HG03108 (cell line): ENCODE data around the gene SLTM.
"Not testable (repeated sequence)": the region's sequence is repeated elsewhere in the genome, so short reads cannot be mapped to it uniquely, and the experiment has no call there.

Experiments
- ATAC-seq: cut with Tn5 transposase; IDR thresholded peaks from one replicate; pipeline ENCODE4 v1.9.1; 2021; ENCODE audit warnings: moderate library complexity; ENCODE audit not compliant: unreplicated experiment

SLTM gene

DNA sequence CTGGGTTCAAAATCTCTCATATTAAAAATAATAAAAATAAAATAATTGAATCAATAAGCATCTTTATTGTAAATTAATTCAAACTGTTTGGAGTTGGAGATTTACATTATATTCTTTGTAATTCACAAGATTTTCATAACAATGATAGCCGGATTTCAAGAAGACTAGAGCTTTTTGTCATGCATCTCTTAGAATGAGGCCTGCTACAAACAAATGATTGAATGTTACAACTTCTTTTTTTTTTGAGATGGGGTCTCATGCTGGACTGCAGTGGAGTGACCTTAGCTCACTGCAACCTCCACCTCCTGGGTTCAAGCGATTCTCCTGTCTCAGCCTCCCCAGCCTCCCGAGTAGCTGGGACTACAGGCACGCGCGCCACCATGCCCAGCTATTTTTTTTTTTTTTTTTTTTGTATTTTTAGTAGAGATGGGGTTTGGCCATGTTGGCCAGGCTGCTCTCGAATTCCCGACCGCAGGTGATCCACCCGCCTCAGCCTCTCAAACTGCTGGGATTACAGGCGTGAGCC lies 3.5 kb downstream of the SLTM start:
- no peak for ATAC-seq

DNA sequence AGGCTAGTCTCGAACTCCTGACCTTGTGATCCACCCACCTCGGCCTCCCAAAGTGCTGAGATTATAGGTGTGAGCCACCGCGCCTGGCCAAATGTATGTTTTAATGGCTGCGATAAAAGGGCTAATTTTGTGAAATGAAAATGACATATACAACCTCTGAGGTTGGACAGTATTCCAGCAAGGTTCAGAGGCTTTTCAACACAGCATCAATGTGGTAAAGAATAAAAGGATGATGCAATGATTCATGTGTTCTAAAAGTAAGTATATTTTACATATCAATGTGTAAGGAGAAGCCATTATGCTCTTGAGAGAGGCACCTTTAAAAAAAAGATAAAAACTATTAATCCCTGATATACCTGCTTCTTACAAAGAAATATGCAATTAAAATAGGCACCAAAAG lies 6.7 kb downstream of the SLTM start:
- no peak for ATAC-seq

DNA sequence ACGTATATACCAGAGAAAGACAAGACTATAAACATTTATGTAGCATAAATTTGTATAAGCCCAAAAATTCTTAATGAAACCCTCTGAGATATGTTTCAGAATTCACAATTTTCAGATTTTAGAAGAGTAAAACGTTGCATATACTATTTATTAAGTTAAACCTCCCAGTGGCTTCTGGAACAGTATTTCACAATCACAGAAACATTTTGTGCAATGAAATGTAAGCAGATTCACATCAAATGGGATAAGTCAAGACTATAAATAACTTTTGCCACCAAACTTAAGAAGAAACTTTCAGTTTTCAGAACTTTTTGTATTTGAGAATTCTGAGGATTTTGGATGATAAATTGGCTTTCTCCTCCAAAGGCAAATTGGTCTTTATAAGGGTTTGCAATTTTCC lies 9.2 kb downstream of the SLTM start:
- no peak for ATAC-seq

DNA sequence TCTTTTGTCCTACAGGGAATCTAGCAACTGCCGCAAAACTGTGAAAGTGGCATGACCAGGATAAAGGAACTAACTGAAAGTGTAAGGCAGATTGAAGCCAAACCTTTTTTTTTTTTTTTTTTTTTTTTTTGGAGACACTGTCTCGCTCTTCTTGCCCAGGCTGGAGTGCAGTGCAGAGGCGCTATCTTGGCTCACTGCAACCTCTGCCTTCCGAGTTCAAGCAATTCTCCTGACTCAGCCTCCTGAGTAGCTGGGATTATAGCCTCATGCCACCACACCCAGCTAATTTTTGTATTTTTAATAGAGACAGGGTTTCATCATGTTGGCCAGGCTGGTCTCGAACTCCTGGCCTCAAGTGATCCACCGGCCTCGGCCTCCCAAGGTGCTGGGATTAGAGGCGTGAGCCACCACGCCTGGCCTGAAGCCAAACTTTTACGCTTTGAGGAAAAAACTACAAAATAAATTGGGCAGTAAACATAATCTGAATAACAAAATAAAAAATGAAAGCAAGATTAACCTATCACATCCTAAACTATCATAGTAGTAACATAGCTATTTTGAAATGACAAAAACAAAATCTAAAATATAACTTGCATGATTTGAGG lies 9.7 kb downstream of the SLTM start:
- ATAC-seq, result no peak

DNA sequence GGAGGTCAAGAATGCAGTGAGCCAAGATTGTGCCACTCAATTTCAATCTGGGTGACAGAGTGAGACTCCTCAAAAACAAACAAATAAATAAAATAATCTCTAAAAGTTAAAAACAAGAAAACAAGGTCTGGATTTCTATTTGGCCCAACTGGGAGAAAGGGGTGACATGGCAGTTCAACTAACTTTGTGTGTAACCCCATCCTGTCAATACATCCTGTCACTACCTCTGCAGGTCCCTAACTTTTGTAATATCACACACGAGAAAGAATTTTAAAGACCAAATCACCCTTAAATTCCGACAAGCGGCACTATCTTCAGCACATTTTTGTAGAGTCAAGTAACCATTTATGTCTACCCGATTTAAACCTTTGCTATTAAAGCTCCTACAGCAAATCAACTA lies 10.2 kb downstream of the SLTM start:
- no peak for ATAC-seq

DNA sequence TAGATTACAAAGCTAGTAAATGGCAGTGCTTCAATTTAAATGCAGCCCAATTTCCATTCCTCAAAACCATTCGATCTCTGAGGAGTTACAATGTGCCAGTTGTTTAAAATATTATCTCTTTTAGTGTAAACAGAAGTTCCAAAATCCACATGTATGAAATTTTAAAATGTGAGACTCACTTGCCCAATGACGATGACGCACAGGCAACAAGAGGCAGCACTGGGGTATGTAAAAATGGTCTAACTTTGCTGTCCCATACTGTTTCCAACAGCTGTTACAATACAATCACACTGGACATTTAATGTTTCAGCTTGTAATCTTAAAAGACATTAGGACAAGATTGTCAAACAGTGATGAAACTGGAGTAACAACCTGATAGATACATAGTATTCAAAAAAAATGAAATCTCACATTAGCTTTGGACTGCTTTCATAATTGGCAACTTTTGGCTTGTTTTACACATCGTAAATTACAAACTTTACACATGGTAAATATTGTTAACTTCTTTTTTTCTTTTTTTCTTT lies 12.2 kb downstream of the SLTM start:
- no peak for ATAC-seq

DNA sequence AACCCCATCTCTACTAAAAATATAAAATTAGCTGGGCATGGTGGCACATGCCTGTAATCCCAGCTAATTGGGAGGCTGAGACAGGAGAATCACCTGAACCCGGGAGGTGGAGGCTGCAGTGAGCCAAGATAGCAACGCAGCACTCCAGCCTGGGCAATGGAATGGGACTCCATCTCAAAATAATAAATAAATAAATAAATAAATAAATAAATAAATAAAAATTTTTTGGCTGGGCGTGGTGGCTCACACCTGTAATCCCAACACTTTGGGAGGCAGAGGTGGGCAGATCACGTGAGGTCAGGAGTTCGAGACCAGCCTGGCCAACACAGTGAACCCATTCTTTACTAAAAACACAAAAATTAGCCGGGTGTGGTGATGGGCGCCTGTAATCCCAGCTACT lies 13.0 kb downstream of the SLTM start:
- not testable (repeated sequence) for ATAC-seq

DNA sequence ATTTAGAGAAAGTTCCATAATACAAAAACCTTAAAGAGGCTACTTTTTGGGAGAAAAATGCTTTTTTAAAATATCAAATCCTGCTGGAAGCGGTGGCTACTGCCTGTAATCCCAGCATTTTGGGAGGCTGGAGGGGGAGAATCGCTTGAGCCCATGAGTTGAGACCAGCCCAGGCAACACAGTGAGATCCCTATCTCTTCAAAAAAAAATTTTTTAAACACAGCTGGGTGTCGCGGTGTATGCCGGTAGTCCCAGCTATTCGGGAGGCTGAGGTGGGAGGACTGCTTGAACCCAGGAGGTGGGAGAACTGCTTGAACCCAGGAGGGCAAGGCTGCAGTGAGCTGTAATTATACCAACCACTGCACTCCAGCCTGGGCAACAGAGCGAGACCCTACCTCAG lies 14.2 kb downstream of the SLTM start:
- ATAC-seq, result no peak

DNA sequence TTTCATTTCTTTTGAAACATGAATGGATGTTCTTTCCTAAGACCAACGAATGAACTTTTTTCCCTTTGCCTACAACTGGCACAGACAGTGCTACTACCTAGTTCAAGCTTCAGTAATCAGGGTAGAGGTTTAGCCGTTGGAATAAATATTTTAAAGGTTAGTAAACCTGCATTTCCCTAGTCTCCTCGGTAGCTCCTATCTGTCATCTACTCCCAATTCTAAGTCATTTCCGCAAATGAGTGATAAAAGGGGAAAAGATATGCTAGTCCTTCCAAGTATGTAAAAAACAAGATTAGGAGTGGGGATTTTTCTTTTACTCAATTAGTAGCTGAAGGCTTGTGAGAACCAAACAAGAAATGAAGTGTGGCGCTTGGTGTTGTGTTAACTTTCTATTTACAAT lies 15.2 kb downstream of the SLTM start:
- ATAC-seq, result no peak

DNA sequence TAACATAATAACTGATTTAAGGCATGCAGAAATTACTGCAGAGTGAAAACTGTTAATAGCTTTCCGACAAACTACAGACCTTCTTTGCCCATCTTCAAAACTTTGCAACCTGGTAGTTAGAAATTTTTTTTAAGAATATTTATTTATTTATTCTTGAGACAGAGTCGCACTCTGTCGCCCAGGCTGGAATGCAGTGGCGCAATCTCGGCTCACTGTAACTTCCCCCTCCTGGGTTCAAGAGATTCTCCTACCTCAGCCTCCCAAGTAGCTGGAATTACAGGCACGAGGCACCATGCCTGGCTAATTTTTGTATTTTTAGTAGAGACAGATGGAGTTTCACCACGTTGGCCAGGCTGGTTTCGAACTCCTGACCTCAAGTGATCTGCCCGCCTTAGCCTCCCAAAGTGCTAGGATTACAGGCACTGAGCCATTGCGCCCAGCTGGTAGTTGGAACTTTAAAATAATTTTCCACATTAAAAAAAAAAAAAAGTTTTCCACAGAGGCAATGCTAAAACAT lies 15.8 kb downstream of the SLTM start:
- ATAC-seq, result not testable (repeated sequence)

DNA sequence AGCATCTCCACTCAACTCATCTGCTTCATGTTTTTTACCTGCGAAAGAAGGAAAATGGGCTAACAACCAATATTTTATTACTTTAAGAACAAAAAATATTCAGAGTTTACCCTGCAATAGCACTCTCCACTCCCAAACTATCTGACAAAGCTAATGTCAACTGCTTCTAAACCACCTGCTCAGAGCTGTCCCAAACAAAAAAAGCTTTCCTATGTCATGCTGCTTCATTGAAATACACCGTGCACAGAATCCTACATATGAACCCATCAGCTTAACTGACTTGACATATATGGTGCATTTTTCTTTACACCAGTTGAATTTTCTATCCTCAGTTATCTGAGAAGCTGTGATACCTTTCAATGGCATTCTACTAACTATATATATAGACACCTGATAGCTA lies 16.5 kb downstream of the SLTM start:
- ATAC-seq, result no peak

DNA sequence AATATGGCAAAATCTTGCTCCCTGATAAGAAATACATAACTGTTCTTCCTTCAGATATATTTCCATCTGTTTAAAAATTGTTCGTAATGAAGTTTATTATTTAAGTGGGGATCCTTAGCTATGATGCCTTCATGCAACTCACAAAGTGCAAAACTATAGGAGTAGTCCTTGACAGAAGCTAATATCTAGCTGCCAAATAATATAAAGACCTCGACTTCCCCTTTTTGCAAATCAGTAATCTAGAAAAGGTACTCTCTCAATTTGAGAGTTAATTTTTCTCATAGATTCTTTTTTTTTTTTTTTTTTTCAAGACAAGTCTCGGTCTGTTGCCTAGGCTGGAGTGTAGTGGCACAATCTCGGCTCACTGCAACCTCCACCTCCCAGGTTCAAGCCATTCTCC lies 23.0 kb downstream of the SLTM start:
- ATAC-seq, result no peak

DNA sequence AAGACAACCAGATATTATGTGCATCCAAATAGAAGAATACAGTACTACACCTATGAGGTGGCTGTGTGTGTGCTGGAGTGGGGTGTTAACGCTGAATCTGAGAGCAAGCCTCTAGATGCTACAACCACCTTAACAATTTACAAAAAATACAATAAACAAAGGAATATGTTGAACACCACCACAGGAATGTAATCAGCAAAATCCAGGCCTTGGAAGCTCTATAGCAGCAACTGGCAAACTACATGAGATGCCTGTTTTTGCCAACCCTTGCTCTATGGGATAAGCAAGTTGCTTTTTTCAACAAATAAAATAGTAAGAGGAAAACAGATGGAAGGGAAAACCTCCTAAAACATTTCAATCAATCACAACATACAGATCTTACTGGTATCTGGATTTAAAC lies 23.9 kb downstream of the SLTM start:
- ATAC-seq, result no peak

DNA sequence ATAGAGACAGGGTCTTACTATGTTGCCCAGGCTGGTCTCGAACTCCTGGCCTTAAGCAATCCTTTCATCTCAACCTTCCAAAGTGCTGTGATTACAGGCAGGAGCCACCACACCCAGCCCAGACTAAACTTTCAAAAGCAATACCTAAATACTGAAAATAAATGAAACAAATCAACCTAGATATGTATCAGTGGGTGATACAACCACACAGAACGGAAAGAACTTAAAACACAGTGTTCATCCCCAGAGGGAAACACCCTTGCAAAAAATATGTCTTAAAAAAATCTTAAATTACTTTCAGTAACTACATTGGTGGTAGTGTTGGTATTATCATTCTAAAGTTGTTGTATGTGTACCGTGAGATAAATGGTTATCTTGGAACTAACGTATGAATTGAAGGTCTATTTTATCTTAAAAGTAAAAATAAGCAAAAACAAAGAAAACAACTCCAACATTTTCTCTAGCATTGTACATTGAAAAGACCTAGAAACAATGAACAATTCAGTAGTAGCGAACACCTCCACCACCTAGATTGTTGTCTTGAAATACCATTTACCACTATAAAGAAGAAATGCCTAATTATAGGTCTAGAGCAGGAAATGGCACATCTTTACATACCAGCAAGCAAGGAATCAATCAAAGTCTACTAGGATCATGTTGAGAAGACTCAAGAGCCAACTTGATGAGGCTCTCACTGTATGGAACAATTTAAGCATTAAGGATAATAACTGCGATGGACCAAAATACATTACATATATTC lies 24.7 kb downstream of the SLTM start:
- no peak for ATAC-seq

DNA sequence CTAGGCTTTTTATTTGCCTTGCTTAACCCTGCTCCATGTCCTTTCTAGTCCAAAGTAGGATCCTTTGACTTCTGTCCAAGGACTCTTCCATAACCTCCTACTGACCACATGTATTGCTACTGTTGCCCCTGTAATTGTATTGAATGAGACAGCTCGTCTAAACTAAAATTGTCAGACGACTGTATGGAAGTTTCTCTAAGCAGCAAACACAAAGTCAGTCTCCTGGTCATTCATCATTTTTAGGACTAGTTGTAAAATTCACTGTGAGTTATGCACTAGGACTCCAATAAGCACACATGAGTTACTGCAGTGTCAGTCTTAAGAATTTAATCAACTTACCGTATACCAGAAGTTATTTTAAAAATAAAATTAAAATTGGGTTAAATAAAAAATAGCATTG lies 32.8 kb downstream of the SLTM start:
- ATAC-seq, result no peak

DNA sequence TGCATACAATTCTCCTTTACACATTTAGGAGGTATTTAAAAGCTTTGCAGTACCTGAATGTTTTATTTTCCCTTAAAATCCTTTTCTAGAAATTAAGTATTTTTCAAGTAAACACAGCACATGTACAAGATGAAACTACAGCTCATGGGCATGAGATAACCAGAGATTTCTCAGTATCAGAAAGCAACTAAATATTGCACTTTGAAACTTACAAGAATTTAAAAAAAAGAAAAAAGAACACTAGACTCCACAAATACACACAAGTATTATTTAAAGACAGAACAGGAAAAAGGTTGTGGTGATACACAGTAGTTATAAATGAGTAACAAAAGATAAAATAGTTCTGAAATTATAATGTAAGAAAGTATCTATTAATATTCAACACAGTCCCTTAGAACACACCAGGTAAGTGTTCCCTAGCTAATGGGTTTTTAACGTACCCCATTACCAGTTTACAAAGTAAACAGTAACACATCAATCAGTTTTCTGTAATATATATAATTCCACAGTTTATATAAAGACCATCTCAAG lies 35.3 kb downstream of the SLTM start:
- no peak for ATAC-seq

DNA sequence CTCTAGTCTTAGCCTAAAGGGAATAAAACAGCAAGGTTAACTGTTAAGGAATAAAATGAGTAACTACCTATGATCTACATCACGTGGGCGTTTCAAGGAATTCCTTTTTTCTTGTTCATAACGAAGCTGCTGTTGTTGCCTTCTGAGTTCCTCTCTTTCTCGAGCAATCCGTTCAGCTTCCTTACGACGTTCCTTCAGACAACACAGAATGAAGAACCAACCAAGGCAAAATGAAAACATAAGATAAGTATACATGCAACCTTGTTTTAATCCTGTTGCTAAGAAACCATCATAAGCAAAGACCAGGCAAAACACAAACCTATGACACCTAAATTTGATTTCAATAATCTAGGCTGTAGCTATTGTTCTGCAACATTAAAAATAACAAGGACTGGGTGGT lies 44.1 kb downstream of the SLTM start:
- no peak for ATAC-seq

DNA sequence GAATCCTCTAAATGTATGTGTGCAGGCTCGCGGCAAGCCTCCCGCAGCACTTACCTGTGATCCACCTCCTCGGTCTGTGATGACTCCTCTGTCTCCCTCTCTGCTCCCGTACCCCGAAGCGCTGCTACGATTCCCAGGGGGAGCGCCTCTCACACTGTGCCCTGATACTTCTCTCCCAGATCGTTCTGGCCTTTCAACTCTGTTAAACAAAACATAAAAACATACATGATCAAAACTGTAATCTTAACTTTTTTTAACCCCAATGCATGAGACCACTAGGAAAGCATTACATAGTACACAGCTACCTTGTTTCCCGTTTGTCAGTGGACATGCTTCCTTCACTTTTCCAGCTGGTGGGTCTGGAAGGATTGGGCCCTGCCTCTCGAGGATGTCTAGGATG lies 46.6 kb downstream of the SLTM start:
- no peak for ATAC-seq

DNA sequence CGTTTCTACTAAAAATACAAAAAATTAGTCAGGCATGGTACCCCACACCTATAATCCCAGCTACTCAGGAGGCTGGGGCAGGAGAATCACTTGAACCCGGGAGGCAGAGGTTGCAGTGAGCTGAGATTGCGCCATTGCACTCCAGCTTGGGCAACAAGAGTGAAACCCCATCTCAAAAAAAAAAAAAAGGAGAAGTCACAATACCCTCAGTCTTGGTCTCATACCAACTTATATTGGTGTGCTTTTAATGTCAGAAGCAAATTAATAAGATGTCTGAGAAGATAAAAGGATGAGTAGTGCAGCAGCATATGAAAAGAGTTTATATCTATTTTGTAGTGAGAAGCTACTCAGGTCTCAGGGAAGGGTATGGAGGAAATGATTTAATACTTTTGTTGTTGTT lies 49.6 kb downstream of the SLTM start:
- ATAC-seq, result not testable (repeated sequence)

DNA sequence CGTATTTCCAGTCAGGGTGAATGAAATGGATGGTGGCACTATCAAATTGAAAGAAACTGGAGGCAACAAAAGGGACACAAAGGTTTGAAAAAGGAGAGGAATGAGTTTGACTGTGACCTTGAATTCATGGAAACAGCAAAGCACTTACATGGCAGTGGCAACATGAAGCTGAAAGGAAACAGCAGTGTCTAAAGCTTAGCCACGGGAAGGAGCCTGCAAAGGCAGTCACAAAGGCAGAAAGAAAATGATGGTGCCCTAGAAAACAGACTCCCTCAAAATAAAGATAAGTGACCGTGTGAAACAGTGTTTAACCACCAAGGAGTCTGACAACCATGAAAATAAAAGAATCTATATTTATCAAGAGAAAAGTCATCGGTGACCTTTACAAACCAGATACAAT lies 51.2 kb downstream of the SLTM start:
- ATAC-seq, result no peak

DNA sequence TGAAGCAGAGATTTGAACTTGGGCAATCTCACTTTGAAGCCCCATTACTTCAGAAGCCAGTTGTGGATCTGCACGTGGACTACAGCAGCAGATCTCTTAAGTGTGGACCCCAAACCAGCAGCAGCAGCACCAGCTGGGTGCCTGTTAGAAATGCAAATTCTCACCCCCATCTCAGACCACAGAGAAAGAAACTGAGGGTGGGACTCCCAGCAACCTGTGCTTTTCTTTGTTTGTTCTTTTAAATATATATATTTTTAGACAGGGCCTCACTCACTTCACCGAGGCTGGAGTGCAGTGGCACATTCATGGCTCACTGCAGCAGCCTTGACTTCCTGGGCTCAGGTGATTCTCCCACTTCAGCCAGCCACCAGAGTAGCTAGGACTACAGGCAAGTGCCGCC lies 53.2 kb downstream of the SLTM start:
- no peak for ATAC-seq
